SH-SY5Y (cell line): ENCODE measurements around the gene SLC9A1.

ENCODE experiments used
- GATA2 ChIP-seq: IDR thresholded peaks from 2 replicates; pipeline ENCODE4 v1.6.1; 2011; ENCODE audit warnings: mild to moderate bottlenecking, low read depth, low read length
- GATA3 ChIP-seq: IDR thresholded peaks from 2 replicates; pipeline ENCODE4 v1.6.1; 2011; ENCODE audit warnings: low read depth, mild to moderate bottlenecking, low read length, moderate library complexity

SLC9A1 gene

GRCh38 chr1:27129225-27129624 is 25.7 kb downstream of the SLC9A1 start:
- TF ChIP-seq GATA2 (no peak), GATA3 (no peak)

DNA sequence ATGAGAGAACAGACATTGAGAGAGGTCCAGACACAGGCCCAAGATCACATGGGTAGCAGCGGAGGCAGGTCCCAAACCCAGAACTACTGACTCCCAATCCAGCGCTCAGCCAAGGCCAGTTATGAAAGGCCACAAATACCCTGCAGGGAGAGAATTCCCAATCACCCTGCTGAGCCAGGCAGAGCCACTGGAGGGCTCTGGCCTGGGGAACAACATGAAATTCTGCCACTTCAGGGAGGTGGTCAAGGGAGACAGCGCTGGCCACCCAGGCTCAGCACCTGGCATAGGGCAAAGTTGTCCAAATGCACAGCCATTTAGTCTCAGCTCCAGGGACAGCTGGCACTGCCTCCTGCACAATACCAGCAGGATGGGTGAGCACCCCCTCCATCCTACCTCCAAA is 27.5 kb downstream of the SLC9A1 start:
- TF ChIP-seq GATA2 (no peak), GATA3 (no peak)

DNA sequence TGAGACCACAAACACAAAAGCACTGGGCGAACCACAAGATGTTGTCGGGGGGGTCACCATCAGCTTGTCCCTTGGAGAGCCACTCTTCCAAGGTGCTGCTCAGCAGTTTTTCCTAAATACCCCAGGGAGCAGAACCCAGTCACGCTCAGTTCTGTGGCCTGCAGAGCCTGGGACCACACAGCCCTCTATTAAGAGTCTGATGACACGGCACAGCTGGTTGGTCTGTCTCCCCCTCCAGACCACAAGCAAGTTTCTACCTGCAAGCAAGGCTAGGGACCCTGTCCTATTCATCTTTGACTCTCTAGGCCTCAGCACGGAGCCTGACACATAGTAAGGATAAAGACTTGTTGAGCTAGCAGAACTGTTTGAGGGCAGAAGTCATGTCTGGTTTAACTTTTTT is 28.5 kb downstream of the SLC9A1 start:
- no peak for TF ChIP-seq GATA2
- no peak for TF ChIP-seq GATA3

GRCh38 chr1:27124405-27124804 is 30.5 kb downstream of the SLC9A1 start:
- TF ChIP-seq GATA3 (no peak), GATA2 (no peak)

- TF ChIP-seq GATA2 (no peak), GATA3 (no peak)
Observed at GRCh38 chr1:27122652-27123051, 32.3 kb downstream of the SLC9A1 start.

- TF ChIP-seq GATA2 (no peak), GATA3 (no peak)
Observed at GRCh38 chr1:27120854-27121253, 34.1 kb downstream of the SLC9A1 start.

DNA sequence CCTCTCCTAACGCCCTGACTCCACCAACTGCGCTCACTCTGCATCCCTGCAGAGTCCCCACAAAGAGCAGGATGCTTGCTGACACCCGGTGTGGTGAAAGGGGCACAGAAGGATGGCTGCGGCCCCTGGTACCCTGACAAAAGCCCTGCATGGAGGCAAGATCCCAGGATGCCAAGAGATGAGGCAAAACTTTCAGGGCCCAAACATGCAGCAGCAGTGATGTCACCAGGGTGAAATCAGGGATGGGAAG is 36.6 kb downstream of the SLC9A1 start:
- TF ChIP-seq GATA3 (no peak), GATA2 (no peak)

DNA sequence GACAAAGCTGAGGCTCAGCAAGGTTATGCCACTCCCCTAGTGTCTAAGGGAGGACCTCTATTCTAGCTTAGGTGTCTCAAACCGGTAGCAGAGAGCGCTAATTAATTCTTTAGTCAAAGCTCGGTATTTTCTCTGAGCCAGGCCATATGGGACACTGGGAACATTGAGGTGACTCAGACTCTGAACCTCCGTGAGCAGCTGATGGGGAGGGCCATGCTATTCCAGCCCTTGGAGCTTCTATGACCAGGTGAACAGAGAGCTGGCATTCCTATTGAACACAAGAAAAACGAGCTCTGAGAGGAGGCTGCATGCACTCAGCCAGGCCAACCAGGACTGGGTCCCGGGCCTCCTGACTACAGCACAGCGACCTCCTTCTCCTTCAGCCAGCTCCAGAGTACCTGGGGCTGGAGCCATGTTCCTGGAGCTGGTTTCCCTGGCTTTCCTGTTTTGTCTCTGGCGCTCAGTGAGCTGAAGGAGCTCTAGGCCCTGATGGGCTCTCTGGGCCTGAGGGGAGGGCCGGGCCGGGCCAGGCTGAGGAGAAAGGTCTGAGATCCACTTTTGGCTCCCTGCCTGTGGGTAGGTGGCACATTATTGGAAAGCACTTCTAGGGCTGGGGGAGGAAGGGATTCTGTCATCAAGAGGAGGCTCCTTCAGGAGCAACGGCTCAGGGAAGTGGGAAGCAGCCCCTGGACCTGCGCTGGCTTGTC is 37.0 kb downstream of the SLC9A1 start:
- TF ChIP-seq GATA2 (no peak), GATA3 (no peak)

GRCh38 chr1:27116697-27117096 is 38.2 kb downstream of the SLC9A1 start:
- TF ChIP-seq GATA2: no peak
- TF ChIP-seq GATA3: no peak

DNA sequence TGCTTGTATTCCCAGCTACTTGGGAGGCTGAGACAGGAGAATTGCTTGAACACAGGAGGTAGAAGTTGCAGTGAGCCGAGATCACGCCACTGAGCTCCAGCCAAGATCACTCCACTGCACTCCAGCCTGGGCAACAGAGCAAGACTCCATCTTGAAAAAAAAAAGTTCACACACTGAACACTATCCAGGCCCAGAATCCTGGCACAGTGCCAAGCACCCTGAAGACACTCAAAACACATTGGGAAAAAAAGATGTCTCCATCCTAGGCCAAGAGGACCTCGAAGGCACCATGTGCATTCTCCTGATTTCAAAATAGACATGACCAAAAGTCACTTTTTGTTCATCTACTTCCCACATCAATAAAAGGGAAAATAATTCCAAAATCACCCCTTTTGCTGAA is 38.7 kb downstream of the SLC9A1 start:
- TF ChIP-seq GATA3 (no peak), GATA2 (no peak)

DNA sequence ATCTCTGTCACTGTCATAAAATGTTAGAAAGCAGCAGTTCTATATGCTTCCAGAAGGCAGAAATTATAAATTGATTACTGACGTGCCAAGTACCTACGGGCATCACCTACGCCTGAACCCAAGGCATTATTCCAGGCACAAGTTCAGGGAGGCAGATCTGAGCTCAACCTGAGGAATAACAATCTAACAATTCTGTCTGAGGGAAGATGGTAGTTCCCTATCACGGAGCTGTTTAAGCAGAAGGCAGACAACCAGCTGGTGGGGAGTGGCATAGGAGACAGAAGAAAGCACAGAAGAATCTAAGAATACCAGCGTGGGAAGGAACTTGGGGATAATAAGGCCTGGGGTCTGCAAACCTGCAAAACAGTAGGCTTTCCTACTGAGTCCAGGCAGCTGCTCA is 40.4 kb downstream of the SLC9A1 start:
- TF ChIP-seq GATA3: no peak
- TF ChIP-seq GATA2: no peak

DNA sequence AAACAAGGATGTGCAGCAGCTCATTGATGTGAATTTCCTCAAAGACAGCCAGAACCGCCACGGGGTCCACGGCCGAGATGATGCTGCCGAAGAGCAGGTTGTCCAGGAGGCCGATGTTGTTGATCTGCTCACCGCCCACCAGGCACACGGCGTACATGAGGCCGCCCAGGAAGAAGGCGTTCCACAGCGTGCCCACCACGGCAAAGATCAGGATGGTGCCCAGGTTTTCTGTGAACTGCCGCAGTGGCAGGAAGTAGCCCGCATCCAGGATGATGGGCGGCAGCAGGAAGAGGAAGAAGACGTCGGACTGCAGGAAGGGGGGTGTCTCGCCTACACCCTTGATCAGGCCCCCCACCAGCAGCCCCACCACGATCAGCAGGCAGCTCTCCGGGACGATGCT is 41.1 kb downstream of the SLC9A1 start:
- TF ChIP-seq GATA2 (no peak), GATA3 (no peak)

GRCh38 chr1:27111626-27112573 is 43.0 kb downstream of the SLC9A1 start:
- TF ChIP-seq GATA2 (no peak), GATA3 (no peak)

DNA sequence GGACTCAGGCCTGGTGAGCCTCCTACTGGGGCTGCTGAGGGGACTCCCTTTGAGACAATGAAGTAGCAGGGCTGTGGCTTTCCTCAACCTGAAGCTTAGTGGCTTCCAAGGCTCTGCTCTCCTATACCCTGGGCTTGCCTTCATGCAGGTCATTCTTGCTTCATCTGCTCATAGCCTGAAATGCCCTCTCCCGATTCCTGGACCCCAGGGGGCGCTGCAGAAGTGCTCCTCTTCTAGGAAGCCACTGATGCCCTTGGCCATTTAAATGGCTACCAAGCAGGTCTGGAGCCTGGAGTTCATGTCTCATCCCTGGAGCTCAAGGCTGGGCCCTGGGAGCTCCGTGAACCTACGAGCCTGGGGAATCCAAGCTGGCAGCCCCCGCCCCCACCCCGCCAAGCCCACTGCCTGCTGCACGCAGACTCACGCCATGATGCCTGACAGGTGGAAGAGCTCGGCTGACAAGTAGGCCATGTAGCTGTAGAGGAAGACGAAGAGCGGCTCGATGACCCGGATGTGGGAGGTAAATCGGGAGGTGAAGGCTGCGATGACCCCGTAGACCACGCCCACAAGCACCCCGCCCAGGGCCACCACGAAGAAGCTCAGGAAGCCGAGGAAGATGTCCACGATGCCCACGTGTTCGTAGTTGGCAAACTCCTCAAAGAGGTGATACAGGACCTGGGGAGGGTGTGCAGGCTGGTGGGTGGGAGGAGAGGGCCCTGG is 45.7 kb downstream of the SLC9A1 start:
- TF ChIP-seq GATA2 (no peak), GATA3 (no peak)

GRCh38 chr1:27108588-27108987 is 46.3 kb downstream of the SLC9A1 start:
- no peak for TF ChIP-seq GATA3
- TF ChIP-seq GATA2: no peak
